Pulmonary artery endothelial cell (primary cell): ENCODE measurements around the gene TCF19. TPM values are rescaled to one million over a fixed set of nuclear protein-coding genes. Genes with fewer than 3 reads are reported as not detected.

Source experiments
- DNase-seq: peaks from one replicate; pipeline ENCODE4 v3.0.0-alpha.2; 2011; ENCODE audit warnings: low read depth, low spot score
- total RNA-seq: library from RNA; depleted of rRNA; stranded (reverse); fragments of >200 nt; gene quantifications from 2 replicates; pipeline ENCODE4 v1.2.3, GENCODE V29; 2014

The TCF19 gene
- total RNA-seq, 1 donor from 2014 or later: 20.4 TPM

- no peak for DNase-seq
These were observed 46.4 kb downstream of the TCF19 start for GRCh38 chr6:31204751-31205145.

GRCh38 chr6:31205638-31206037 is 47.2 kb downstream of the TCF19 start:
- no peak for DNase-seq

GRCh38 chr6:31208506-31208905 is 50.1 kb downstream of the TCF19 start:
- no peak for DNase-seq

GRCh38 chr6:31209137-31209536 is 50.7 kb downstream of the TCF19 start:
- DNase-seq: no peak

- no peak for DNase-seq
These were observed 51.7 kb downstream of the TCF19 start for GRCh38 chr6:31210123-31210522.

GRCh38 chr6:31210741-31211532 is 52.5 kb downstream of the TCF19 start:
- DNase-seq: no peak

Other genes with a start within 250 kb of the TCF19 start
- 15.9 and 24.8 TPM in 2 replicates for gene VARS2, start 244.4 kb upstream of the TCF19 start, total RNA-seq
- gene SFTA2, start 226.4 kb upstream of the TCF19 start, total RNA-seq: not detected in 2 replicates
- gene MUCL3, start 217.6 kb upstream of the TCF19 start, total RNA-seq: not detected in 2 replicates
- not detected in 2 replicates for gene MUC21, start 174.9 kb upstream of the TCF19 start, total RNA-seq
- gene MUC22, start 148.1 kb upstream of the TCF19 start, total RNA-seq: not detected in 2 replicates
- gene C6orf15, start 46.0 kb upstream of the TCF19 start, total RNA-seq: not detected in 2 replicates
- gene PSORS1C1, start 43.8 kb upstream of the TCF19 start, total RNA-seq: 2.2 and 2.4 TPM in 2 replicates
- gene CDSN, start 38.1 kb upstream of the TCF19 start, total RNA-seq: not detected in 2 replicates
- not detected in 2 replicates for gene PSORS1C2, start 19.5 kb upstream of the TCF19 start, total RNA-seq
- gene CCHCR1, start 787 bp upstream of the TCF19 start, total RNA-seq: 16.3 and 27.6 TPM in 2 replicates
- gene POU5F1, start 12.1 kb downstream of the TCF19 start, total RNA-seq: 0.56 and 1.6 TPM in 2 replicates
- 260 and 426 TPM in 2 replicates for gene HLA-C, start 113.5 kb downstream of the TCF19 start, total RNA-seq
- gene HLA-B, start 198.6 kb downstream of the TCF19 start, total RNA-seq: 180 and 538 TPM in 2 replicates
- 52.4 and 72.9 TPM in 2 replicates for gene MICA, start 245.0 kb downstream of the TCF19 start, total RNA-seq